Caco-2 (cell line): ENCODE results near the gene GRM3. TPM values are rescaled to one million over a fixed set of nuclear protein-coding genes. Genes with fewer than 3 reads are reported as not detected.

Experiments
- BruUV-seq: library from RNA; stranded (reverse); fragments of 400-500 nt; replicated peaks from 2 replicates; lab custom pipeline; 2021; lab: Mats Ljungman, UMichigan
- CTCF ChIA-PET: fragments of 300-600 bp; sonication (Branson Sonifier 250); formaldehyde crosslinking; loops from one replicate; lab custom pipeline; 2022; ENCODE audit warnings: antibody characterized with exemption; lab: Charles Lee
- POLR2A ChIA-PET: fragments of 300-600 bp; sonication (Branson Sonifier 250); formaldehyde crosslinking; loops from one replicate; lab custom pipeline; 2022; ENCODE audit warnings: antibody characterized with exemption; lab: Charles Lee
- DNase-seq, 2 experiments: peaks; one replicate each; pipeline versions ENCODE4 v3.0.0 to v3.0.0-alpha.2; 2020 to 2022
- H3K27me3 ChIP-seq: replicated peaks from 2 replicates; pipeline ENCODE4 v1.6.0; 2011; ENCODE audit warnings: low read length; ENCODE audit not compliant: control insufficient read depth, insufficient read depth
- H3K36me3 ChIP-seq: 2 replicates; pipeline ENCODE4 v1.5.1; 2011; ENCODE audit warnings: low read length; ENCODE audit not compliant: control insufficient read depth, insufficient read depth
- H3K4me1 ChIP-seq: fragments of 250-450 bp; sonication (Bioruptor Pico); 2 replicates; pipeline ENCODE4 v1.5.1; 2020; ENCODE audit warnings: mild to moderate bottlenecking
- H3K4me3 ChIP-seq: 2 replicates; pipeline ENCODE4 v1.5.1; 2011; ENCODE audit warnings: low read depth, mild to moderate bottlenecking, control low read depth, low read length
- H3K9me3 ChIP-seq: fragments of 250-450 bp; sonication (Bioruptor Pico); 2 replicates; pipeline ENCODE4 v1.5.1; 2020; ENCODE audit warnings: mild to moderate bottlenecking, moderate library complexity
- H3K27ac Mint-ChIP-seq: one replicate; pipeline ENCODE4 v1.8.0; 2022; ENCODE audit warnings: mixed read lengths; ENCODE audit not compliant: unreplicated experiment
- H3K27me3 Mint-ChIP-seq: one replicate; pipeline ENCODE4 v1.8.0; 2022; ENCODE audit warnings: mixed read lengths; ENCODE audit not compliant: insufficient read depth, unreplicated experiment
- H3K36me3 Mint-ChIP-seq: one replicate; pipeline ENCODE4 v1.8.0; 2022; ENCODE audit warnings: mild to moderate bottlenecking, mixed read lengths; ENCODE audit not compliant: insufficient read depth, unreplicated experiment
- H3K4me1 Mint-ChIP-seq: one replicate; pipeline ENCODE4 v1.8.0; 2022; ENCODE audit warnings: low read depth, mixed read lengths; ENCODE audit not compliant: unreplicated experiment
- H3K4me3 Mint-ChIP-seq: one replicate; pipeline ENCODE4 v1.8.0; 2022; ENCODE audit warnings: mild to moderate bottlenecking, moderate library complexity, mixed read lengths; ENCODE audit not compliant: unreplicated experiment
- H3K9me3 Mint-ChIP-seq: one replicate; pipeline ENCODE4 v1.8.0; 2022; ENCODE audit warnings: mixed read lengths; ENCODE audit not compliant: unreplicated experiment
- intact Hi-C: fragments of 100-400 bp; cut with micrococcal nuclease; formaldehyde crosslinking; loops from one replicate; pipeline ENCODE4 v1.10.0; 2022; ENCODE audit not compliant: unreplicated experiment
- total RNA-seq: library from RNA; stranded (reverse); gene quantifications from 2 replicates; pipeline ENCODE4 v1.2.3, GENCODE V29; 2022
- TF ChIP-seq, protein P1 (sequence below), 2 experiments: fragments of 200-600 bp in 1 of 2; IDR thresholded peaks; 1 replicate in 1 of 2; 2 replicates in 1 of 2; pipeline versions ENCODE4 v1.5.1 to v1.8.0; 2011 to 2022; ENCODE audit warnings: antibody characterized with exemption in 1 of 2, control low read depth in 1 of 2, inconsistent platforms in 1 of 2, low read depth in 1 of 2, low read length in 1 of 2, mild to moderate bottlenecking in 1 of 2, moderate library complexity in 1 of 2; ENCODE audit not compliant: insufficient read depth in 1 of 2, severe bottlenecking in 1 of 2, unreplicated experiment in 1 of 2

The GRM3 gene
- total RNA-seq, 1 experiment from 2014 or later = not detected

GRCh38 chr7:86648169-86648568, 4.5 kb downstream of the GRM3 start:
- intact Hi-C loops = no loop called here
- Histone ChIP-seq H3K4me3 (no peak overlapping the region), H3K36me3 (no peaks in the 10 kb centered on the region), H3K27me3 (no peaks in the 10 kb centered on the region), H3K9me3 (no peaks in the 10 kb centered on the region; the same call in 1 of the 2 replicates), H3K4me1 (no peaks in the 10 kb centered on the region)
- TF ChIP-seq, protein P1, sequence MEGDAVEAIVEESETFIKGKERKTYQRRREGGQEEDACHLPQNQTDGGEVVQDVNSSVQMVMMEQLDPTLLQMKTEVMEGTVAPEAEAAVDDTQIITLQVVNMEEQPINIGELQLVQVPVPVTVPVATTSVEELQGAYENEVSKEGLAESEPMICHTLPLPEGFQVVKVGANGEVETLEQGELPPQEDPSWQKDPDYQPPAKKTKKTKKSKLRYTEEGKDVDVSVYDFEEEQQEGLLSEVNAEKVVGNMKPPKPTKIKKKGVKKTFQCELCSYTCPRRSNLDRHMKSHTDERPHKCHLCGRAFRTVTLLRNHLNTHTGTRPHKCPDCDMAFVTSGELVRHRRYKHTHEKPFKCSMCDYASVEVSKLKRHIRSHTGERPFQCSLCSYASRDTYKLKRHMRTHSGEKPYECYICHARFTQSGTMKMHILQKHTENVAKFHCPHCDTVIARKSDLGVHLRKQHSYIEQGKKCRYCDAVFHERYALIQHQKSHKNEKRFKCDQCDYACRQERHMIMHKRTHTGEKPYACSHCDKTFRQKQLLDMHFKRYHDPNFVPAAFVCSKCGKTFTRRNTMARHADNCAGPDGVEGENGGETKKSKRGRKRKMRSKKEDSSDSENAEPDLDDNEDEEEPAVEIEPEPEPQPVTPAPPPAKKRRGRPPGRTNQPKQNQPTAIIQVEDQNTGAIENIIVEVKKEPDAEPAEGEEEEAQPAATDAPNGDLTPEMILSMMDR (IDR thresholded peaks at IDR 0.05; ENCODE audit: insufficient read depth in 1 of 2, low read depth in 1 of 2, low read length in 1 of 2, severe bottlenecking in 1 of 2, unreplicated experiment in 1 of 2) = no peak
- no peak overlapping the region for H3K27ac Mint-ChIP-seq
- H3K4me1 Mint-ChIP-seq = peaks cover 4% of the 10 kb centered on the region
- ChIA-PET POLR2A (no interaction called here), CTCF (no interaction called here)
- no peaks in the 10 kb centered on the region for H3K36me3 Mint-ChIP-seq
- peaks cover 3% of the 10 kb centered on the region for H3K27me3 Mint-ChIP-seq
- BruUV-seq = no TSS peak
- no peak for DNase-seq
- H3K4me3 Mint-ChIP-seq = no peak overlapping the region
- no peaks in the 10 kb centered on the region for H3K9me3 Mint-ChIP-seq

GRCh38 chr7:86653919-86654659, 10.4 kb downstream of the GRM3 start:
- Histone ChIP-seq H3K27me3 (no peaks in the 10 kb centered on the region), H3K4me3 (no peak overlapping the region), H3K9me3 (no peaks in the 10 kb centered on the region; the same call in 1 of the 2 replicates), H3K36me3 (no peaks in the 10 kb centered on the region), H3K4me1 (no peaks in the 10 kb centered on the region)
- H3K4me3 Mint-ChIP-seq = no peak overlapping the region
- POLR2A ChIA-PET = no interaction called here
- H3K27ac Mint-ChIP-seq = no peak overlapping the region
- CTCF ChIA-PET = no interaction called here
- no peak for DNase-seq
- peaks cover 13% of the 10 kb centered on the region for H3K27me3 Mint-ChIP-seq
- H3K9me3 Mint-ChIP-seq = no peaks in the 10 kb centered on the region
- intact Hi-C loops = no loop called here
- no peaks in the 10 kb centered on the region for H3K36me3 Mint-ChIP-seq
- TF ChIP-seq, protein P1 (IDR thresholded peaks at IDR 0.05; ENCODE audit: insufficient read depth in 1 of 2, low read depth in 1 of 2, low read length in 1 of 2, severe bottlenecking in 1 of 2, unreplicated experiment in 1 of 2) = no peak
- no TSS peak for BruUV-seq
- H3K4me1 Mint-ChIP-seq = no peaks in the 10 kb centered on the region

DNA sequence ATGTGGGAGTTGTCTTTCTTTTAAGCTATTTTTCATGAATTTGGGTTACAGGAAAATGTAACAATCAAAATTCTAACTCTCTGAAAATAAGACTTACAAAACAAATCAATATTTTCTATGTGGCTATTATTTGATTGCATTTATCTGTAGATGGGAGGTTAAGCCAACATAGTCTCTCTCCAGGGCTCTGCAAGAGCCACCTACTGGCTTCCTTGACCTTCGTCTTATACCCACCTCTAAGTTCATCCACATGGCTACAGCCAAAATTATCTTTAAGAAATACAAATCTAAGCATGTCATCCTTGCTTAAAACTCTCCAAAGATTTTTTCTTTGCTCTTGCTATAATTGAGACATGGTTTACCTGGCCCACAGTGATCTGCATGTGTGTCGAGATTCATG, 14.2 kb downstream of the GRM3 start:
- CTCF ChIA-PET = no interaction called here

More for the DNA sequence above, 14.2 kb downstream of the GRM3 start:
- no peaks in the 10 kb centered on the region for H3K9me3 ChIP-seq
- H3K9me3 Mint-ChIP-seq = no peaks in the 10 kb centered on the region
- H3K4me1 Mint-ChIP-seq = no peaks in the 10 kb centered on the region
- H3K27me3 Mint-ChIP-seq = peaks cover 10% of the 10 kb centered on the region
- TF ChIP-seq, protein P1 (IDR thresholded peaks at IDR 0.05; ENCODE audit: insufficient read depth in 1 of 2, low read depth in 1 of 2, low read length in 1 of 2, severe bottlenecking in 1 of 2, unreplicated experiment in 1 of 2) = no peak
- no peak for DNase-seq
- intact Hi-C loops = no loop called here
- BruUV-seq = no TSS peak
- POLR2A ChIA-PET = no interaction called here
- H3K4me3 Mint-ChIP-seq = no peak overlapping the region
- no peaks in the 10 kb centered on the region for H3K36me3 Mint-ChIP-seq
- H3K36me3 ChIP-seq = no peaks in the 10 kb centered on the region
- no peaks in the 10 kb centered on the region for H3K27me3 ChIP-seq
- no peaks in the 10 kb centered on the region for H3K4me1 ChIP-seq
- H3K4me3 ChIP-seq = no peak overlapping the region
- no peak overlapping the region for H3K27ac Mint-ChIP-seq
